PC-3 (cell line): ENCODE results near the gene S100A8. TPM values are rescaled to one million over a fixed set of nuclear protein-coding genes. Genes with fewer than 3 reads are reported as not detected.

ENCODE experiments used
- ATAC-seq: fragments of 200-7000 bp; cut with Tn5 transposase; 2 replicates; pipeline ENCODE4 v1.9.1; 2020; ENCODE audit warnings: mild to moderate bottlenecking, moderate library complexity
- Bru-seq: library from RNA; stranded (reverse); fragments of 400-500 nt; gene quantifications from one replicate; lab custom pipeline; 2021; lab: Mats Ljungman, UMichigan
- BruChase-seq, 2 experiments: library from RNA; stranded (reverse); fragments of 400-500 nt; gene quantifications; one replicate each; lab custom pipeline; 2021; lab: Mats Ljungman, UMichigan
- BruUV-seq: library from RNA; stranded (reverse); fragments of 400-500 nt; replicated peaks from 2 replicates; lab custom pipeline; 2021; lab: Mats Ljungman, UMichigan
- CTCF ChIA-PET: fragments of 300-600 bp; sonication (Branson Sonifier 250); formaldehyde crosslinking; loops from one replicate; lab custom pipeline; 2022; ENCODE audit warnings: antibody characterized with exemption; lab: Charles Lee
- POLR2A ChIA-PET: fragments of 300-600 bp; sonication (Branson Sonifier 250); formaldehyde crosslinking; loops from one replicate; lab custom pipeline; 2022; ENCODE audit warnings: antibody characterized with exemption; ENCODE audit not compliant: unreplicated experiment; lab: Charles Lee
- DNase-seq: peaks from one replicate; pipeline ENCODE4 v3.0.0-alpha.2; 2015
- H2AFZ ChIP-seq: fragments of 300-600 bp; sonication (generic); 2 replicates; pipeline ENCODE4 v1.6.0; 2016; ENCODE audit warnings: antibody characterized with exemption, low read length
- H3F3A ChIP-seq: fragments of 300-600 bp; sonication (generic); one replicate; pipeline ENCODE4 v1.6.0; 2017; ENCODE audit warnings: antibody characterized with exemption, low read length, control low read depth, mild to moderate bottlenecking; ENCODE audit not compliant: unreplicated experiment
- H3K27ac ChIP-seq: fragments of 300-600 bp; sonication (generic); 2 replicates; pipeline ENCODE4 v1.5.1; 2016; ENCODE audit warnings: mild to moderate bottlenecking, low read length
- H3K27me3 ChIP-seq: fragments of 300-600 bp; sonication (generic); 2 replicates; pipeline ENCODE4 v1.6.1; 2016; ENCODE audit warnings: low read length, mixed read lengths
- H3K36me3 ChIP-seq: fragments of 300-600 bp; sonication (generic); 2 replicates; pipeline ENCODE4 v1.6.1; 2016; ENCODE audit warnings: low read depth, mixed run types, low read length, mixed read lengths
- H3K4me1 ChIP-seq: fragments of 300-600 bp; sonication (generic); 2 replicates; pipeline ENCODE4 v1.5.1; 2016; ENCODE audit warnings: low read length; ENCODE audit not compliant: insufficient read depth
- H3K4me2 ChIP-seq: fragments of 300-600 bp; sonication (generic); 2 replicates; pipeline ENCODE4 v1.6.0; 2016; ENCODE audit warnings: low read length
- H3K4me3 ChIP-seq: fragments of 300-600 bp; sonication (generic); 2 replicates; pipeline ENCODE4 v1.5.1; 2016; ENCODE audit warnings: mild to moderate bottlenecking, low read length, mixed read lengths
- H3K79me2 ChIP-seq: fragments of 300-600 bp; sonication (generic); 2 replicates; pipeline ENCODE4 v1.6.1; 2017; ENCODE audit warnings: low read length, mixed read lengths
- H3K9ac ChIP-seq: fragments of 300-600 bp; sonication (generic); 2 replicates; pipeline ENCODE4 v1.6.0; 2016; ENCODE audit warnings: mild to moderate bottlenecking, low read length
- H3K9me2 ChIP-seq: fragments of 300-600 bp; sonication (generic); replicated peaks from 2 replicates; pipeline ENCODE4 v1.6.1; 2016; ENCODE audit warnings: mixed run types, low read length, mixed read lengths
- H3K9me3 ChIP-seq: fragments of 300-600 bp; sonication (generic); 2 replicates; pipeline ENCODE4 v1.6.1; 2016; ENCODE audit warnings: low read length, mixed read lengths
- H4K20me1 ChIP-seq: fragments of 300-600 bp; sonication (generic); 2 replicates; pipeline ENCODE4 v1.6.1; 2016; ENCODE audit warnings: low read length, mixed read lengths
- EZH2 ChIP-seq: fragments of 300-600 bp; sonication (generic); IDR thresholded peaks from one replicate; pipeline ENCODE4 v1.6.1; 2017; ENCODE audit warnings: antibody characterized with exemption, mild to moderate bottlenecking, low read length; ENCODE audit not compliant: unreplicated experiment
- EZH2phosphoT487 ChIP-seq: fragments of 300-600 bp; sonication (generic); IDR thresholded peaks from 2 replicates; pipeline ENCODE4 v1.6.1; 2018; ENCODE audit warnings: mild to moderate bottlenecking, antibody characterized with exemption, low read length, borderline replicate concordance
- intact Hi-C: fragments of 100-400 bp; cut with micrococcal nuclease; formaldehyde crosslinking; loops from 2 replicates; pipeline ENCODE4 v1.9.0; 2023
- long read RNA-seq: library from polyadenylated mRNA; unstranded; transcript quantifications from one replicate; pipeline ENCODE4 v2.0.0, GENCODE V29; 2021; ENCODE audit not compliant: unreplicated experiment
- total RNA-seq: library from RNA; depleted of rRNA; stranded (reverse); fragments of >200 nt; gene quantifications from 2 replicates; pipeline ENCODE4 v1.2.3, GENCODE V29; 2014; rRNA removed
- TF ChIP-seq, protein P1 (sequence below): fragments of 300-600 bp; sonication (generic); conservative IDR thresholded peaks from 2 replicates; pipeline ENCODE4 v1.5.1; 2017; ENCODE audit warnings: antibody characterized with exemption, low read depth, mild to moderate bottlenecking, low read length

S100A8 gene
- total RNA-seq: 0.29 TPM in 1 of 2 replicates, not detected in the other
- Bru-seq, nascent RNA: not detected
- BruChase-seq, experiment 1, labeled RNA remaining after a 6-hour chase: not detected
- BruChase-seq, experiment 2, labeled RNA remaining after a 2-hour chase: not detected
- long read RNA-seq: 0 reads

DNA sequence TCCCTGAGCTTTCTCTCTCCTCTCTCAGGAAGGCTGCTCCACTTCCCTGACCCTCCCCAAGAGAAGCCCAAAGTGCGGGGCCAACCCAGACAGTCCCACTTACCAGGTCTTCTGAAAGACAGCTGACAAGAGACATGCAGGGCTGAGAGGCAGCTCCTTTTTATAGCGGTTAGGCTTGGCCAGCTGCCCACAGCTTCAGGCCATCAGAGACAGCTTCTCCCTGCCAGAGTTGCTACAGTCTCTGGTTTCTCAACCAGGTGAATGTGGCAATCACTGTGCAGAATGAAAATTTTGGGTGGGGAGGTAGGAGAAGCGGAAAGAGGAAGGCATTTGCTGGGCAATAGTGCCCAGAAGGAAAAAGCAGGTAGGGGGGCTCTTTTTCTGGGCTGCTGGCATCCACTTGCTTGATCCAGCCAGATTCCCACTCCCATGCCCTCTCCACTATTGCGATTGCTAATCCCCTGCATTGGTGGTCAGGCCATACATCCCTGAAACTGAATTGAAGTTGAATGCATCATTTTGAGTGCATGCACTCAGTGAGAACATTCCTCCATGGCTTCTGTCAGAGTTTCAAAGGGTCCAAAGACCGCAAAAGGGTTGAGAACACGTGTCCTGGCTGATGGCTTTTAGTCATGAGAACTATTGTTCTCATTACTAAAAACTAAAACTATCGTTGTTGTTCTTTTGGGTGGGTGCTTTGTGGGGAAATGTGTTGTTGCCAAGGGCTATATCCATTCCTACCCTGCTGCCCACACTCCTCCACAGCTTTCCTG is at the start of gene S100A8:
Gene S100A8, minus strand, starts transcription at position 136 of the 773 bp plus-strand sequence. CDS start 538 bp downstream, outside the sequence.
- BruUV-seq: no TSS peak
- no peaks in the 10 kb centered on the region for H4K20me1 ChIP-seq
- H3K27me3 ChIP-seq: peaks cover 21% of the 10 kb centered on the region; the same call in 1 of the 2 replicates
- DNase-seq (peak; percentile 82), ATAC-seq (no peak)
- intact Hi-C loops: no loop called here
- POLR2A ChIA-PET: no interaction called here
- CTCF ChIA-PET: no interaction called here
- H3K4me1 ChIP-seq: peaks cover 29% of the 10 kb centered on the region
- no peak within 1 kb of the TSS for H3K4me2 ChIP-seq
- H3K4me3 ChIP-seq: no peak within 1 kb of the TSS
- no peak within 1 kb of the TSS for H3K27ac ChIP-seq
- H3K9me3 ChIP-seq: no peaks in the 10 kb centered on the region
- no peaks in the 10 kb centered on the region for H3K9me2 ChIP-seq
- H3K9ac ChIP-seq: no peak within 1 kb of the TSS
- no peaks in the 10 kb centered on the region for H3K36me3 ChIP-seq
- TF ChIP-seq, protein P1, sequence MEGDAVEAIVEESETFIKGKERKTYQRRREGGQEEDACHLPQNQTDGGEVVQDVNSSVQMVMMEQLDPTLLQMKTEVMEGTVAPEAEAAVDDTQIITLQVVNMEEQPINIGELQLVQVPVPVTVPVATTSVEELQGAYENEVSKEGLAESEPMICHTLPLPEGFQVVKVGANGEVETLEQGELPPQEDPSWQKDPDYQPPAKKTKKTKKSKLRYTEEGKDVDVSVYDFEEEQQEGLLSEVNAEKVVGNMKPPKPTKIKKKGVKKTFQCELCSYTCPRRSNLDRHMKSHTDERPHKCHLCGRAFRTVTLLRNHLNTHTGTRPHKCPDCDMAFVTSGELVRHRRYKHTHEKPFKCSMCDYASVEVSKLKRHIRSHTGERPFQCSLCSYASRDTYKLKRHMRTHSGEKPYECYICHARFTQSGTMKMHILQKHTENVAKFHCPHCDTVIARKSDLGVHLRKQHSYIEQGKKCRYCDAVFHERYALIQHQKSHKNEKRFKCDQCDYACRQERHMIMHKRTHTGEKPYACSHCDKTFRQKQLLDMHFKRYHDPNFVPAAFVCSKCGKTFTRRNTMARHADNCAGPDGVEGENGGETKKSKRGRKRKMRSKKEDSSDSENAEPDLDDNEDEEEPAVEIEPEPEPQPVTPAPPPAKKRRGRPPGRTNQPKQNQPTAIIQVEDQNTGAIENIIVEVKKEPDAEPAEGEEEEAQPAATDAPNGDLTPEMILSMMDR: no peak
- TF ChIP-seq EZH2phosphoT487 (no peak), EZH2 (no peak)
- no peak within 1 kb of the TSS for H2AFZ ChIP-seq
- no peaks in the 10 kb centered on the region for H3F3A ChIP-seq
- no peaks in the 10 kb centered on the region for H3K79me2 ChIP-seq

DNA sequence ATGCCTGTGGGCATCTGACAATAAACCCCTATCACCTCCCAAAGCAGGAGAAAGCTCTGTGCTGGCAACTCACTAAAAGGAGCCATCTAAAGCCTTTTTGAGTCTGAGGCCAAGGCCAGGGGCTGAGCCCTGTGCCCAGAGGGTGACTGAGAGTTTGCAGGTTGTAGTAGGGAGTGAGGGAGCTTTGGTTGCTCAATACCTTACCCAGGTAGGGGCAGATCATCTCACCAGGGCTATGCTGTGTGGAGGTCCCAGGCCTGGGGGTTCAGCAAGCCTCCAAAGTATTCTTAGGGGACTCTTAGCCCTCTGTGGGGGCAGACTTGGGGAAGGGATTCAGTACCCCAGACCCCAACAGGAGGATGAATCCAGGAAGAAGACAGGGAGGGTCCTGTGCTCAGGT is 48.4 kb upstream of the S100A8 start:
- no peak for TF ChIP-seq EZH2
- no peak for TF ChIP-seq EZH2phosphoT487
- TF ChIP-seq, protein P1: no peak
- no TSS peak for BruUV-seq
- no peak overlapping the region for H3K27ac ChIP-seq
- no peaks in the 10 kb centered on the region for H3F3A ChIP-seq
- peaks cover 60% of the 10 kb centered on the region for H3K27me3 ChIP-seq
- no peak overlapping the region for H2AFZ ChIP-seq
- H3K4me1 ChIP-seq: no peaks in the 10 kb centered on the region
- H3K9me3 ChIP-seq: no peaks in the 10 kb centered on the region
- H3K36me3 ChIP-seq: no peaks in the 10 kb centered on the region
- no peak overlapping the region for H3K9ac ChIP-seq
- no peak for ATAC-seq
- ChIA-PET POLR2A (no interaction called here), CTCF (no interaction called here)
- intact Hi-C loops: no loop called here
- DNase-seq: no peak
- H3K79me2 ChIP-seq: no peaks in the 10 kb centered on the region
- no peaks in the 10 kb centered on the region for H4K20me1 ChIP-seq
- H3K4me3 ChIP-seq: no peak overlapping the region
- H3K4me2 ChIP-seq: no peak overlapping the region
- no peaks in the 10 kb centered on the region for H3K9me2 ChIP-seq

DNA sequence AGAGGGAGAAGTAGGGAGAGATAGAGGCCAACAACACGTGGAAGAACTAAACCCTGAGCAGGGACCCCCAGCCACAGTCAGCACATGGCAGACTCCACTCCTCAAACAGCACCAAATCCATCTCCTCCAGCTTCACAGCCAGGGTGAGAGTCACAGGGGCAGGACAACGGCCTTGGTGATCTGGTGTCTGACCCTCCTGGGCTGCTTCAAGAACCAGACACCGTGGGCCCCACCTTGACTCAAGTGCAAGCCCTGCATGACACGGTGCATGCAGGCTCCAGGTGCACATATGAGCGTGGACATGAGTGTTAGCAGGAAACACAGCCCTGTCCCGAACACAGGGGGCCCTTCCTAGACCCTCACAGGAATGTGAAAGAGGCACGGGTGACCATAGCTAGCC is 47.7 kb upstream of the S100A8 start:
- CTCF ChIA-PET: no interaction called here
- H3K4me3 ChIP-seq: no peak overlapping the region
- no TSS peak for BruUV-seq
- H3K27ac ChIP-seq: no peak overlapping the region
- TF ChIP-seq EZH2 (no peak), EZH2phosphoT487 (no peak)
- TF ChIP-seq, protein P1: no peak
- peaks cover 60% of the 10 kb centered on the region for H3K27me3 ChIP-seq
- no peaks in the 10 kb centered on the region for H3K9me3 ChIP-seq
- POLR2A ChIA-PET: no interaction called here
- H3K79me2 ChIP-seq: no peaks in the 10 kb centered on the region
- no peaks in the 10 kb centered on the region for H3K36me3 ChIP-seq
- no peaks in the 10 kb centered on the region for H3K9me2 ChIP-seq
- no peak overlapping the region for H2AFZ ChIP-seq
- ATAC-seq (no peak), DNase-seq (no peak)
- H3K4me2 ChIP-seq: no peak overlapping the region
- intact Hi-C loops: no loop called here
- no peaks in the 10 kb centered on the region for H3F3A ChIP-seq
- no peaks in the 10 kb centered on the region for H3K4me1 ChIP-seq
- no peaks in the 10 kb centered on the region for H4K20me1 ChIP-seq
- no peak overlapping the region for H3K9ac ChIP-seq
